ACHN (cell line): ENCODE measurements around the gene PCNT.
"Not testable (repeated sequence)": the region's sequence is repeated elsewhere in the genome, so short reads cannot be mapped to it uniquely, and the experiment has no call there.

Source experiments
- DNase-seq: peaks from one replicate; pipeline ENCODE4 v3.0.0-alpha.2; 2015
- in situ Hi-C: cut with HindIII; loops from 2 replicates; pipeline ENCODE4 v1.10.0; 2017; ENCODE audit warnings: low sequenced_read_pairs, low pct_ligation_motif_present, low pct_unique_long_range_greater_than_20kb

Gene PCNT

DNA sequence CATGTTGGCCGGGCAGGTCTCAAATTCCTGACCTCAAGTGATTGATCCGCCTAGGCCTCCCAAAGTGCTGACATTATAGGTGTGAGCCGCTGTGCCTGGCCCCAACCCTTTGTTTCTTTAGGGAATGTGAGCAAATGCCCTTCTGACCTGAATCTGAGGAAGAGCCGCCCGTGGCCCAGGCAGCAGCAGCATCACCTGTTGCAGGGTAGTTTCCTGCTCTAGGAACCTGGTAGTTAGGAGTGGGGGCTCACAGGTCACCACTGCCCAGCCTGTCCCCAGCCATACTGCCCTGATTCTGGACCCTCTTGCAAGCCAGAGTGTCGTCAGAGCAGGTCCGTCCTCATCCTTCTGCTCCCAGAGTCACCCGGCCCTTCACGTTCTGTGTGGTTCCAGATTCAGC, 24.8 kb upstream of the PCNT start:
- in situ Hi-C loops: no loop called here
- DNase-seq: no peak

DNA sequence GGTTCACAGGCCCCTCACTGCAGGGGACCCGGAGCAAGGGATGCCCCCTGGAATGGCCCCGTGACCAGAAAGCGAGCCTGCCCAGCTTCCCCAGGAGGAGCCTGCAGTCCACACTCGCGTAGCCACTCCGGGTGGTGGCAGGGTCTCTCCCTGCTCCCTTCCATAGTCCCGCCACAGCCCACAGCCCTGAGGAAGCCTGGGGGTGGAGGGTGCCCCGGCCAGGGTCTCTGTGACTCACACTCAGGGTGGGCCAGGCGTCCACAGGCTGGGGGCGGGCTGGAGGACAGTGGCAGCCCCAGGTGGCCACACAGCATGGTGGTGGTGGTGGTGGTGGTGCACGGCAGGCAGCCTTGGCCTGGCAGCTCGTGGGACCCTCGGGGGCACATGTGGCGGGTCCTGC, 22.2 kb upstream of the PCNT start:
- DNase-seq: no peak
- in situ Hi-C loops: no loop called here

DNA sequence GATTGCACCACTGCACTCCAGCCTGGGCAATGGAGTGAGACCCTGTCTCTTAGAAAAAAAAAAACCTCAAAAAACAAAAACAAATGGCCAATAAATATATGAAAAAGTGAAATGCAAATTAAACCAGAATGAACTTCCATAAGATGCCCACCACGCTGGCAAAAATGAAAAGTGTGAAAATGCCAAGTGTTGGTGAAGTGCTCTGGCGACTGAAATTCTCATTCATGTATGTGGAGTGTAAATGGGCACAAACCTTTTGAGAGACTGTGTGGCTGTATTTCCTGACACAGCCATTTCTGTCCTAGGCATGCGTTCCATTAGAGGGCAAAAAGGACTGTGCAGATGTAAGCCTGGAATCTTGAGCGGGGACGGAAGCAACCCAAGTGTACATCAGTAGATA, 19.5 kb upstream of the PCNT start:
- in situ Hi-C loops: no loop called here
- DNase-seq: no peak

DNA sequence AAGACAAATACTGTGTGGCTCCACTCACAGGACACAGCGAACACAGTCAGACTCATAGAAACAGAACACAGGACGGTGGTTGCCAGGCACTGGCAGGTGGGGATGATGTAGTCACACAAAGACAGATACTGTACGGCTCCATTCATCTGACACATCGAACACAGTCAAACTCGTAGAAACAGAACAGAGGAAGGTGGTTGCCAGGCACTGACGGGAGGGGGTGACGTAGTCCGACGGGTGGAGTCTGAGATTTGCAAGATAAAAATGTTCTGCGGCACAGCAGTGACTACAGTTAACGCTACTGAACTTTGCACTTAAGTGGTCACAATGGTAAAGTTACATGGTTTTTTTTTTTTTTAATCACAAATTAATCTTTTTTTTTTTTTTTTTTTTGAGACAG, 19.0 kb upstream of the PCNT start:
- in situ Hi-C loops: no loop called here
- DNase-seq: no peak

DNA sequence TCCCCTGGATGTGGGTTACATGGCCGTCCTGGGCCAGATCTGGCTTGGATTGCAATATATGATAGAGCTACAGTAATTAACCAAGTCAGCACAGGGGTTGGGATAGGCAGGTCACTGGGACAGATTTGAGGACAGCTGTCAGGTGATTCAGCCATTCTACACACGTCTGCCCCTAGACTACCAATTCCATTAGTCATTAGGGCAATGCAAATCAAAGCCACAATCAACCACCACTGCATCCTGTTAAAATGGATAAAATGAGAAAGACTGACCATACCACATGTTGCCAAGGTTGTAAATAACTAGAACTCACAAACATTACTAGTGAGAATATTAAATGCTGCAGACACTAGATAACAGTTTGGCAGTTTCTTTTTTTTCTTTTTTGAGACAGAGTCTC, 16.3 kb upstream of the PCNT start:
- peak; percentile 6 for DNase-seq
- in situ Hi-C loops: no loop called here

DNA sequence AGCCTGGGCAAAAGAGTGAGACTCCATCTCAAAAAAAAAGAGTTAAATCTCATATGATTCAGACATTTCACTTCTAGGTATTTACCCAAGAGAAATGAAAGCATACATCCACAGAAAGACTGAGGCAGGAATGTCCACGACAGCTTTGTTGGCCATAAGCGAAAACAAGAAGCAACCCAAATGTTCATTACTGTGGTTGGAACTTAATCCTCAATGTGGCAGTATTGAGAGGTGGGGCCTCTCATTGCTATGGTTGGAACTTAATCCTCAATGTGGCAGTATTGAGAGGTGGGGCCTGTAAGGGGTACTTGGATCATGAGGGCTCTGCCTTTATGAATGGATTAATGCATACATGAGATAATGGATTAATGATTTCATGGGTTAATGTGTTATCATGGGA, 15.5 kb upstream of the PCNT start:
- in situ Hi-C loops: no loop called here

DNA sequence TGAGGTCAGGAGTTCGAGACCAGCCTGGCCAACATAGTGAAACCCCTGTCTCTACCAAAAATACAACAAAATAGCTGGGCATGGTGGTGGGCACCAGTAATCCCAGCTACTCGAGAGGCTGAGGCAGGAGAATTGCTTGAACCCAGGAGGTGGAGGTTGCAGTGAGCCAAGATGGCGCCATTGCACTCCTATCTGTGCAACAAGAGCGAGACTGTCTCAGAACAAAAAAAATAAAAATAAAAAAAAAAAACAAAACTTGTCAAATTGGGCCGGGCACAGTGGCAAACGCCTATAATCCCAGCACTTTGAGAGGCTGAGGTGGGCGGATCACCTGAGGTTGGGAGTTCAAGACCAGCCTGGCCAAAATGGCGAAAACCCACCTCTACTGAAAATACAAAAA, 13.7 kb upstream of the PCNT start:
- DNase-seq, in situ Hi-C loops: not testable (repeated sequence)

More for the DNA sequence above, 15.5 kb upstream of the PCNT start:
- DNase-seq: no peak

DNA sequence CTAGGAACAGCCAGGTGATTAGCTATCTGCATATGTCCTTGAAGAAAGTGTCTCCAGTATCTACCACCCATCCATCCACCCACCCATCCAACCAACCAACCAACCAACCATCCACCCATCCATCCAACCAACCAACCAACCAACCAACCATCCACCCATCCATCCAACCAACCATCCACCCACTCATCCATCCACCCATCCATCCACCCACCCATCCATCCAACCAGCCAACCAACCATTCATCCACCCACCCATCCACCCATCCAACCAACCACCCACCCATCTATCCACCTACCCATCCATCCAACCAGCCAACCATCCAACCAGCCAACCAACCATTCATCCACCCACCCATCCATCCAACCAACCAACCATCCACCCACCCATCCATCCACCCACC, 12.4 kb upstream of the PCNT start:
- in situ Hi-C loops: no loop called here
- no peak for DNase-seq

DNA sequence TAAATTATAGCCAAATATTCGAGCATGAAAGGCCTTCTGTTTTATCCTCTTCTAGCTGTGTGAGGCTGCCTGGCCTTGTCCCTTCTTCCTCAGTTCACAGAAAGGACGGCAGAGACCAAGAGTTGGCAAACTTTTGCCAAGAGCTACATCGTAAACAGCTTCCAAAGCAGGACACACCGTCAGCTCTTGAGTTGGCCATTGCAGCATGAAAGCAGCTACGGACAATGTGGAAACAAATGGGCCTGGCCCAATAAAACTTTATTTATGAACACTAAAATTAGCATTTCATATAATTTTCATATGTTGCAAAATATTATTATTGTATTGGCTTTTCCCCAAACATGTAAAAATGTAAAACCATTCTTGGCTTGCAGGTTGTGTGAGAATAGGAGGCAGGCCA, 11.0 kb upstream of the PCNT start:
- DNase-seq: no peak
- in situ Hi-C loops: no loop called here

DNA sequence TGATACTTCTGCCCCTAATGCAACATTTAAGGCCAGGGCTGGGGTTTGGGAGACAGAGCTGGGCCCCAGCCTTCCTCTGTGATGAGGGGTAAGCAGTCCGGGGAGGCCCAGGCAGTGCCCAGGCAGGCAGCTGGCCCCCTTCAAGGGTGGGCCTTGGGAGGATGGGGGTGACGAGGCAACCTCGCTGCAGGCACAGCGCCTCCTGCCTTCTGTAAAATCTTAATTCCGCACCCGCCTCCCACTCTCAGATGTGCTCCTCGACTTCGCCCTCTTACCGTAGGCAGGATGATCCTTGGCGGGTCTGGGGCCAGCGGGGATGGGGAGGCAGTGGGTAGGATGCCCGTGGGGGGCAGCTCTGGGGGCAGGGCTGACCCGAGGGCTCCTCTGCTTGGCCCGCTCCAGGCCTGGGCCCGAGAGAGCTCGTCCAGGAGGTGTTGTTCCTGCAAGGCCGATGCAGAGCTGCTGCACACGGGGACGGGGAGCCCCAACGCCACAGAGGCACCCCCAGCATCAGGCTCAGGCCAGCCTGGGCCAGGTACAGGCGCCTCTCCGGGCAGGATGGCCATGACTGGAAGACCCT, 9.4 kb upstream of the PCNT start:
- in situ Hi-C loops: no loop called here
- no peak for DNase-seq

DNA sequence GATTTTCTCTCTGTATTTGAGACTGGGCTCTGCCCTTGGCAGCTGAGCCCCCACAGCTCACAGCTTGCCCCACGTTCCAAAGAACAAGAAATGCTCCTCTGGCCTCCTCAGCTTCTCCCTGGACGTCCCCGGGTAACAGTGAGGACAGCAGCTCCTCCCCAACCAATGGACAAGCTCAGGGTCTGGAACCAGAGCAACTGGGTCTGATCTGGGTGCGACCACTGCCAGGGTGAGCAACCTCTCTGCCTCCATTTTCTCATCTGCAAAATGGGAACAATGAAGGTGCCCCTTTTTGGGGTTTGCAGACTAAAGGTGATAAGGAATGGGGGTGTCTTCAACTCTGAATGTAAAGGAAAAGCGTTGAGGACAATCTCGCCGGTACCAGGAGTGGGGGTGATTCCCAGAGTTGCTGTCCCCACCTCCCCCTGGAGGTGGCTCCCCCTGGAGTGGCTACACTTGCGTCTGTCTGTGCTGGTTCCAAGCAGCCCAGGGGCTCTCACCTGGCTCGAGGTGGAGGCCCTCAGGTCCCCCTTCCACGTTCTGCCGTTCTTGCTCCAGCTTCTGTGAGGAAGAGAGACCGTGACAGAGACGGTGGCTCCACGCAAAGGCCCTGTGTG, 7.1 kb upstream of the PCNT start:
- no peak for DNase-seq
- in situ Hi-C loops: no loop called here

DNA sequence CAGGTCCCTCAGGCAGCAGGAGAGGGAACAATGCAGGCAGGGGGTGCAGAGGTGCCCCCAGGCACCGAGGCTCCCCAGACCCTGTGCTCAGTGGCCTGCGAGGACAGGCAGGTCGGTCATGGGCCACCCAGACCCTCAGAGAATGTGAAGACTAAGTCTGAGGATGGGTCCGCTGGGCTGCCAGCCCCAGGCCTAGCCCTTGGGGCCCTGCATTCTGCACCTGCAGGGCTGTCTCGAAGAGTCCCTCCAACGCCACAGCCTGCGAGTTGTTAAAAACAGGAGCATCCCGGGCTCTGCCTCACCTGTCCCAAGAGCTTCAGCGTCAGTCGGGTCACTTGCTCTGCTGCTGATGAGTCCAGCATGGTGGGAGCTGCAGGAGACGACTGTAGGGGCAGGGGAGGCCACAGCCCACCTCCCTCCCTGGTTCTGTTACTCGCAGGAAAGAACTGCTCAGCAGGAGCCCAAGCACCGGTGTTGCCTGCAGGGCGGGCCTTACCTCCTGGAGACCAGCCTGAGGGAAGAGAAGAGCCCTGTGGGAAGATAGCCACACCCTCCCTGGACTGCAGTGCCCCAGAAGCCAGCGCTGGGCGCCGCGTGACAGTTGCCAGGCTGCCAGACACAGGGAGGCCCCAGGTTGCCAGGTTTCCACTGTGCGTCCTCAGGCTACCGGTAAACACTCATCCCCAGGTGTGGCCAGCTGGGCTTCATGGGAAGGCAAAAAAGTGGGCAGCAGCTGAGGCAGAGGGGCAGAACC, 6.1 kb upstream of the PCNT start:
- no peak for DNase-seq
- in situ Hi-C loops: no loop called here

DNA sequence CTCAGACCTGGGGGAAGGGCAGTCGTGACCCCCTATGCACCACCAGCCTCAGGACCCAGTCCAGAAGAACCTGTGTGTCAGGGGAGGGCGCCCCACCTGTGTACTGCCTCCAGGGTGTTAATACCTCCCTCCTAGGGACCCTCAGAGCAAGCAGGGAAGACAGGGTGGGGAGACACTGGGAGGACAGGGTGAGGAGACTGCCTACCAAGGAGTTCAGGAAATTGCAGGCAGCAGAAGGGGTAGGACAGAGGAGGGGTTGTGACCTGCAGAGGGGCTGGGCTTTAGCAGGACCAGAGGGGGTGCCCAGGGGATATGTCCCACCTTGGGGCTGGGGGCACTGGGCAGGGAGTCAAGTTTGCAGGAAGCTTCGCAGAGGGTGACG, 5.5 kb upstream of the PCNT start:
- DNase-seq: no peak
- in situ Hi-C loops: no loop called here

DNA sequence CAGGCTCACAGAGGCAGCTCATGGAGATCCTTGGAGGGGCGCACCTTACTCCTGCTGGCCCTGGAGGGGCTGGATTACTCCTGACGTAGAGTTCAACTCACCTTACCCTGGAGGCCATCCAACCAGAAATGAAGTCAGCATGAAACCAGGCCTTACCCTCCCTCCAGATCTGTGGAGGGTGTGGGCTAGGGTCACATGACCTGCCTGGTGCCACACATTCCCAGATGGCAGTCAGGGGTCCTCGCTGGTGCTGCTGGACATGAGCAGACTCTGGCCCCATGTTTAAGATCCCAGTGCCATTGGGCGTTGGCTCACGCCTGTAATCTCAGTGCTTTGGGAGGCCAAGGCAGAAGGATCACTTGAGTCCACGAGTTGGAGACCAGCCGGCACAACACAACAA, 4.8 kb upstream of the PCNT start:
- no peak for DNase-seq
- in situ Hi-C loops: no loop called here

DNA sequence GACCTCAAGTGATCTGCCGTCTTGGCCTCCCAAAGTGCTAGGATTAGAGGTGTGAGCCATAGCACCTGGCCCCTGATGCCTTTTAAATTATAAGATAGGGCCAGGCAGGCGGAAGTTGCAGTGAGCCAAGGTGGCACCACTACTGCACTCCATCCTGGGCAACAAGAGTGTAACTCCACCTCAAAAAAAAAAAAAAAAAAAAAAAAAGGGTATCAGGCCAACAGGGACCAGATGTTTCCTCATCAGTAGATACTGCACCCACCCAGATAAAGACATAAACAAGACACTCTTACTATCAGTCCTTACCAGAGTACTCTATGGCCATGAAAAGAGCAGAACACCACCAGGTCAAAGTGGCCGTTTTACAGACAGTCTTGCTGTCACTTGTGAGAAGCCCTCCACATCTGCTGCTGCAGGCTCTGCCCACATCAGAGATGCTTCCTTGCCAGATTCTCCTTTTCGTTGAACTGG, 3.6 kb upstream of the PCNT start:
- in situ Hi-C loops: no loop called here
- DNase-seq: no peak

DNA sequence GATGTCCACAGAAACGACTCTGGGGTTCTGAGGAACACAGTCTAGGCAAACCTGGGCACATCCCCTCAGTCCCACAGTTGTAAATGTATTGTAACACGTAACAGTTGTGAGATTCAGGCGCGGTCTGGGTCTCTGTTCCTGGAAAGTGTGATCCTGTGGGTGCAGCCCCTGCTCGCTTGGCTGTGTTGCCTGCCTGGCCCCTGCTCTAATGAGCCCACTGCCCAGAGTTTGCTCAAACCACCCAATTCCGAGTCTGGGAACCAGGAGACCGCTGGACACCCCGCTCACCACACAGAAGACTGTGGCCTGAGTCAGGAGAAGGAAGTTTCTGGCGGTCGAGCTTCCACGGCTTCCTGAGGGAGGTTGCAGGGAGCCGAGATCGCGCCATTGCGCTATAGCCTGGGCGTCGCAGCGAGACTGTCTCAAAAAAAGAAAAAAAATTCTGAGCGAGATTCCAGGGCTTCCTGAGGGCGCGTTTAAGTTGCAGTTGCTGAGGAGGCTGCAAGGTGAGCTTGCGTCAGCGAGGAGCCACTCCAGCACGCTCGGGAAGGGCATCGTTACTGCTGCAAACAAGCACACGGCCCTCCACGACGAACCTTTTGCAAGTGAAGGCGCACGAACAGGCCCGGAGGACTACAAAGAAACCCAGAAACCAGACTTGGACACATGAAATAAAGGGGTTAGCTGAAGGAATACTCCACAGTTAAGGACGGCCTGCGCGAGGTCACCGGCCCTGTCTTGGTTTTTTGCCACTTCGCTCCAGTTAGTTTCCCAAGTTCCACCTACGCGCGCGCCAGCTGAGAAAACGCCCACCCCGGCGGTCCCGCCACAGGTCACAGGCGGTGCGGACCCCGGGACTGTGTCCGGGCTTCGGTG, 1.4 kb upstream of the PCNT start:
- in situ Hi-C loops: no loop called here
- no peak for DNase-seq

DNA sequence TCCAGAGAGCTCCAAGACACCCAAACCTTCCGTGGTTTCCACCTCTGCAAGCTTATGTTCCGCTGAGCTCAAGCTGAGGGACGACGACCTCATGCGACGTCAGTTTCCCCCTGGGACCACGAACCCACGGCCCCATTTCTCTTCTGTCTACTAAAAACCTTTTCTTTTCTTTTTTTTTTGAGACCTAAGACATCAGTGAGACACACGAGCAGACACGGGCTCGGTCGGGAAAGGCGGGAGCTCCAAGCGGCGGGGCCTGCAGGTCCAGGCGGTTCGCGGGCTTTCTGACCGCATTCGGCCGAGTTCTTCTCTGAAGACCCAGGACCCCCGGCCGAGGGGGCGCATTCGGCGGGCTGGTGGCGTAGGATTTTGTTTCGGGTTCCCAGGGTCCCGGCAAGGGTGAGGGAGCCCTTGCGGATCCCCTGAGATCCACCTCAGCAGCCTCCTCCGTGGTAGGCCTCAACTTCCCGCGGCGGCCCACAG, 688 bp upstream of the PCNT start:
- in situ Hi-C loops: no loop called here
- DNase-seq: peak; percentile 16

DNA sequence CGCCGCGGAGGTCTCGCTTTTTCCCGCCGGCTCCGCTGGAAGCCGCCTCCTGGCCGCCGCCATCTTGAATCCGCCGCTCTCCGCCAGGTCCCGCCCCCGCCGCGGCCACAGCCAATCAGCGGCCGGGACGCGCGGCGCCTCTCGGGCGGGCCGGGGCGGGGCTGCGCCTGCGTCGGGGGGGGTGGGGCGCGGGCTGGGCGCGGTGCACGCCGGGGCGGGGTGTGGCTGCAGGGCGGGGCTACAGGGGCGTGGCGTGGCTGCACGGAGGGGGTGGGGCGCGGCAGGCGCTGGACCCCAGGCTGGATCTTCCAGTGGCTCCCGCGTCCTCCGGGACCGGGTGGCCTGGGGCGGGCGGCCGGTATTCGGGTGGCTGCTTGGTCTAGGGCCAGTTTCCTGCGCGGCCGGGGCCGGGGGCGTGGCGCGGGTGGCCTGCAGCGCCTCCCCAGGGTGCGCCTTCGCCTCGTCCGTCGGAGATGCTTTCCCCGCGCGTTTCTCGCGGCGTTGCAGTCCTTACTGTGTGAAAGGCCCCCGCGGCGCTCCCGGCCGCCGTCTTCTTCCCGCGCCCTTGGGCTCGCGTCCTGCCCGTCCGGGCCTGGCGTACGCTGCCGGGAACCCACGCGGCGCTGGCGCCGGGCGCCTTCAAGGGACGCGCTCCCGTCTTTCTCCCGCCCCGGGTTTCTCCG, 575 bp downstream of the PCNT start:
- in situ Hi-C loops: no loop called here
- DNase-seq: peak; percentile 74
